Measurements from ENCODE around the gene SGK1.

- TF ChIP-seq SP1 (CRISPR knock-in tag; conservative IDR thresholded peaks at IDR 0.05) (no peak), KAT7 (CRISPR knock-in tag; IDR thresholded peaks at IDR 0.05; ENCODE audit: borderline replicate concordance) (no peak)
Measured at GRCh38 chr6:134169871-134170486, 147.9 kb downstream of the SGK1 start.
